Smooth muscle cell (in vitro differentiated cells): ENCODE data around the gene GPR39. TPM values are rescaled to one million over a fixed set of nuclear protein-coding genes. Genes with fewer than 3 reads are reported as not detected.

Experiments
- DNase-seq: peaks from one replicate; lab custom pipeline; 2025; ENCODE audit not compliant: unreplicated experiment; lab: John Stamatoyannopoulos, UW
- H2AFZ ChIP-seq: fragments of 200-600 bp; sonication (generic); 2 replicates; pipeline ENCODE4 v1.6.0; 2016; ENCODE audit warnings: antibody characterized with exemption, low read depth, mild to moderate bottlenecking
- H3F3A ChIP-seq: fragments of 200-600 bp; sonication (generic); 2 replicates; pipeline ENCODE4 v1.6.0; 2017; ENCODE audit warnings: antibody characterized with exemption, low read depth
- H3K27ac ChIP-seq: fragments of 200-600 bp; sonication (generic); 2 replicates; pipeline ENCODE4 v1.5.1; 2016; ENCODE audit warnings: low read depth, mild to moderate bottlenecking
- H3K27me3 ChIP-seq: fragments of 200-600 bp; sonication (generic); 2 replicates; pipeline ENCODE4 v1.6.1; 2016; ENCODE audit warnings: low read depth, mild to moderate bottlenecking
- H3K36me3 ChIP-seq: fragments of 200-600 bp; sonication (generic); 2 replicates; pipeline ENCODE4 v1.5.1; 2016; ENCODE audit warnings: low read depth
- H3K4me1 ChIP-seq: fragments of 200-600 bp; sonication (generic); 2 replicates; pipeline ENCODE4 v1.5.1; 2016; ENCODE audit warnings: low read depth
- H3K4me2 ChIP-seq: fragments of 200-600 bp; sonication (generic); 2 replicates; pipeline ENCODE4 v1.6.0; 2016; ENCODE audit warnings: mild to moderate bottlenecking
- H3K4me3 ChIP-seq: fragments of 200-600 bp; sonication (generic); 2 replicates; pipeline ENCODE4 v1.5.1; 2016; ENCODE audit warnings: mild to moderate bottlenecking
- H3K79me2 ChIP-seq: fragments of 200-600 bp; sonication (generic); 2 replicates; pipeline ENCODE4 v1.6.0; 2016; ENCODE audit warnings: low read depth, mild to moderate bottlenecking
- H3K9ac ChIP-seq: fragments of 200-600 bp; sonication (generic); 2 replicates; pipeline ENCODE4 v1.6.0; 2016; ENCODE audit warnings: low read depth
- H3K9me3 ChIP-seq: fragments of 200-600 bp; sonication (generic); replicated peaks from 2 replicates; pipeline ENCODE4 v1.5.1; 2016; ENCODE audit warnings: low read depth
- H4K20me1 ChIP-seq: fragments of 200-600 bp; sonication (generic); 2 replicates; pipeline ENCODE4 v1.6.0; 2016; ENCODE audit warnings: low read depth
- WGBS: methylation state at CpG from one replicate; pipeline ENCODE4 v1.1.7; 2016; ENCODE audit warnings: low lambda C conversion rate; 5-methylcytosine and 5-hydroxymethylcytosine counted together
- polyA plus RNA-seq: library from polyadenylated mRNA; unstranded; fragments of >200 nt; fragmentation: Nextera tagmentation; extraction: Ambion mirVana; gene quantifications from 2 replicates; pipeline ENCODE4 v1.2.1, GENCODE V29; 2016
- total RNA-seq: library from RNA; depleted of rRNA; stranded (reverse); fragments of >200 nt; gene quantifications from 2 replicates; pipeline ENCODE4 v1.2.3, GENCODE V29; 2014
- TF ChIP-seq, protein P1 (sequence below): fragments of 200-600 bp; sonication (generic); IDR thresholded peaks from 2 replicates; pipeline ENCODE4 v1.5.1; 2017; ENCODE audit warnings: borderline replicate concordance, mild to moderate bottlenecking, antibody characterized with exemption; ENCODE audit not compliant: insufficient read depth, poor library complexity, severe bottlenecking

Gene GPR39
- total and polyA plus RNA-seq, 2 experiments from 2014 or later, result 0.87 to 1.4 TPM

DNA sequence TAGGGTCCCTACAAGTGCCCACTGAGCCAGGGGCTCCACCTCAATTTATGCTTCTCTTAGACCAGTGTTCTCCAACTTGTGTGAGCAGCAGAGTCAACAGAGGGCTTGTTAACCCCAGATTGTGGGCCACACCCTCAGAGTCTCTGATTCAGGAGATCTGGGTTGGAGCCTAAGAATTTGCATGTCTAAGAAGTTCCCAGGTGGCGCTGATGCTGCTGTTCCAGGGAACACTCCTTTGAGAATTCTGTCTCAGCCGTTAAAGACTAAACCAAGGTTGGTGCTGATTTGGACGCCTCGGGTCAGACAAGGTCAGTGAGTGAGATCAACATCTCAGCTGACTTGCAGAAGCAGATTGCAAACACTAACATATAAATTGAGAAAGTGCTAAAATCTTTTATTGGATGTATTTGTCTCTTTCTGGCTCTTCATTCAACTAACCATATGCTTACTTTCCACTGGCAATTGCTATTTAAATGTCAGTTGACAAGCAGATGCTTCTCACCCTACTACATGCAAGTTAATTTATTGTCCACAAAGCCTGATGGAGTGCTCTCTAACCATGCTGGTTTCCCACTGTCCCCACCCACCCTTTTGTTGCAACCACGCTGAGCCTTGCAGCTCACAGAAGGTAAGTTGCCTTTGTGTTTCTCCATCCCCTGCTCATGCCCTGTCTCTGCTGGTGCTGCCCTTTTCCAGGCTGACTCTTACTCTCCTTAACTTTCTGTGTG is 221.9 kb downstream of the GPR39 start:
- 84% methylated on average over 5 of the region's 5 CpGs for WGBS
- TF ChIP-seq, protein P1, sequence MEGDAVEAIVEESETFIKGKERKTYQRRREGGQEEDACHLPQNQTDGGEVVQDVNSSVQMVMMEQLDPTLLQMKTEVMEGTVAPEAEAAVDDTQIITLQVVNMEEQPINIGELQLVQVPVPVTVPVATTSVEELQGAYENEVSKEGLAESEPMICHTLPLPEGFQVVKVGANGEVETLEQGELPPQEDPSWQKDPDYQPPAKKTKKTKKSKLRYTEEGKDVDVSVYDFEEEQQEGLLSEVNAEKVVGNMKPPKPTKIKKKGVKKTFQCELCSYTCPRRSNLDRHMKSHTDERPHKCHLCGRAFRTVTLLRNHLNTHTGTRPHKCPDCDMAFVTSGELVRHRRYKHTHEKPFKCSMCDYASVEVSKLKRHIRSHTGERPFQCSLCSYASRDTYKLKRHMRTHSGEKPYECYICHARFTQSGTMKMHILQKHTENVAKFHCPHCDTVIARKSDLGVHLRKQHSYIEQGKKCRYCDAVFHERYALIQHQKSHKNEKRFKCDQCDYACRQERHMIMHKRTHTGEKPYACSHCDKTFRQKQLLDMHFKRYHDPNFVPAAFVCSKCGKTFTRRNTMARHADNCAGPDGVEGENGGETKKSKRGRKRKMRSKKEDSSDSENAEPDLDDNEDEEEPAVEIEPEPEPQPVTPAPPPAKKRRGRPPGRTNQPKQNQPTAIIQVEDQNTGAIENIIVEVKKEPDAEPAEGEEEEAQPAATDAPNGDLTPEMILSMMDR, result no peak
- no peak overlapping the region for H3K27ac ChIP-seq
- no peak overlapping the region for H2AFZ ChIP-seq
- no peaks in the 10 kb centered on the region for H3K79me2 ChIP-seq
- no peak overlapping the region for H3K4me3 ChIP-seq
- no peaks in the 10 kb centered on the region for H3K27me3 ChIP-seq
- no peaks in the 10 kb centered on the region for H3K9me3 ChIP-seq
- no peaks in the 10 kb centered on the region for H3K36me3 ChIP-seq
- DNase-seq, result no peak
- H3F3A ChIP-seq, result no peaks in the 10 kb centered on the region
- H3K9ac ChIP-seq, result no peak overlapping the region
- no peak overlapping the region for H3K4me2 ChIP-seq
- no peaks in the 10 kb centered on the region for H4K20me1 ChIP-seq
- H3K4me1 ChIP-seq, result no peaks in the 10 kb centered on the region

DNA sequence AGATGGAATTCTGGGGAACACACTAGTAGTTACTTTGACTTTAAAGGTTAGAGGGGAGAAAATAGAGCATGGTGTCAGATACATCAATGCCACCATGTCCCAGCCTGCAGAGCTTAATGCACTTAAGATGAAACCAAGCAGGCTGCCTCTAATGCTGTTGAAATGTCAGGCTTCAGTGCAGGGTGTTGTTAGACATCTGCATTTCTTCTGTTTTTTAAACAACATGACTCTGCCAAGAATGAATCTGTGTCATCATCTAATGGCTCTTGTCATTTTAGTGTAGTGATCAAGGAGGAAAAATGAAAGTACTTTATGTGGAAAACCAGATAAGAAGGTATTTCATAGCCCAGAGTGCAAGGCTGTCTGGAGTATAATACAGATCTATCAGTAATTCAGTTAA is 223.5 kb downstream of the GPR39 start:
- H3K4me1 ChIP-seq, result no peaks in the 10 kb centered on the region
- DNase-seq, result no peak
- H3K27me3 ChIP-seq, result no peaks in the 10 kb centered on the region
- no peak overlapping the region for H3K27ac ChIP-seq
- H3F3A ChIP-seq, result no peaks in the 10 kb centered on the region
- H4K20me1 ChIP-seq, result no peaks in the 10 kb centered on the region
- no peaks in the 10 kb centered on the region for H3K36me3 ChIP-seq
- no peak overlapping the region for H3K9ac ChIP-seq
- TF ChIP-seq, protein P1, result no peak
- H3K4me3 ChIP-seq, result no peak overlapping the region
- H3K4me2 ChIP-seq, result no peak overlapping the region
- H3K79me2 ChIP-seq, result no peaks in the 10 kb centered on the region
- no peaks in the 10 kb centered on the region for H3K9me3 ChIP-seq
- H2AFZ ChIP-seq, result no peak overlapping the region

DNA sequence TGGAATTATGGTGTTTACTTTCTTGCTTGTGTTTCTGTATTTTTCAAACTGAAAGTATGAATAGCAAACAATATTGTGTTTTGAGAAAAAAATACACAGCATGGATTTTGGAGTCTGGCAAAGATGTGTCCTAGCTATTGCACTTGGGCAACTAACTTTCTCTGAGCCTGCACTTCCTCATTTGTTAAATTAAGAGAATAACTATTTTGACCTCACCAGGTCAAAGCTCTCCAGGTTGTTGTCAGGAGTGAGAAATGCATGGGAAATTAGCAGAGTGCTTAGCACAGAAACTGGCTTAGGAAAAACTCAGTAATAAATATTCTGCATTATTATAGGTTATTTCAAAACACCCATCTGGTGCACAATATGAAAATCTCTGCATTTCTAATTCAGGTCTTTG is 225.2 kb downstream of the GPR39 start:
- Histone ChIP-seq H2AFZ (no peak overlapping the region), H3K27ac (no peak overlapping the region), H3K4me2 (no peak overlapping the region), H3K79me2 (no peaks in the 10 kb centered on the region), H3K9me3 (no peaks in the 10 kb centered on the region), H3K4me1 (no peaks in the 10 kb centered on the region), H3K27me3 (no peaks in the 10 kb centered on the region), H3K36me3 (no peaks in the 10 kb centered on the region), H3F3A (no peaks in the 10 kb centered on the region), H3K4me3 (no peak overlapping the region), H3K9ac (no peak overlapping the region), H4K20me1 (no peaks in the 10 kb centered on the region)
- no peak for DNase-seq
- TF ChIP-seq, protein P1, result no peak

DNA sequence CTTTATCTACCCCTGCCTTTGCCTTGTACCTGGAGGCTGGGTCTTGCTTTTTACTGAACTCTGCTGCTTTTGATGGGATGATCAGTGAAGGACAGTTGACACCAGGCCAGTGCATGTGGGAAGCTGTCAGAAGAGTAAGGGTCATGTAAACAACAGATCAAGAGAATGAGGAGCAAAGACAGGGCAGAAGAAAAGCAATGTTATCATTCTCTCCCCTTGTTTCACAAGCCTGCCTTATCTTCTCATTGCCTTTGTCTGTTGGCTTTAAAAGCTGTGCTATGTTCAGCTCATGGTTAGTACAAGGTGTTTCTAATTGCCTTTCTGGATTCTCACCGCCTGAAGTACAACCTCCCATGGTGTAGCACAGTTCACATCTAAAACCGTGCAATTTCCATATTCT is 225.8 kb downstream of the GPR39 start:
- Histone ChIP-seq H2AFZ (no peak overlapping the region), H3K4me3 (no peak overlapping the region), H3K4me2 (no peak overlapping the region), H4K20me1 (no peaks in the 10 kb centered on the region), H3K9ac (no peak overlapping the region), H3K36me3 (no peaks in the 10 kb centered on the region), H3F3A (no peaks in the 10 kb centered on the region), H3K27me3 (no peaks in the 10 kb centered on the region), H3K27ac (no peak overlapping the region), H3K79me2 (no peaks in the 10 kb centered on the region), H3K9me3 (no peaks in the 10 kb centered on the region), H3K4me1 (no peaks in the 10 kb centered on the region)
- TF ChIP-seq, protein P1, result no peak
- 85% methylated on average over 2 of the region's 2 CpGs for WGBS
- no peak for DNase-seq
